Natural killer cell (primary cell): ENCODE data around the gene MARCHF4. TPM values are rescaled to one million over a fixed set of nuclear protein-coding genes. Genes with fewer than 3 reads are reported as not detected.
A peak's percentile ranks its signal among the peaks of the same experiment; 100 is the strongest.

Source experiments
- ATAC-seq, 3 donors: fragments of 150-1000 bp in 2 of 3; fragments of 200-7000 bp in 1 of 3; cut with Tn5 transposase; 1 replicate in 1 of 3; 2 replicates in 2 of 3; pipeline ENCODE4 v1.10.0; 2021; ENCODE audit warnings: mild to moderate bottlenecking in 2 of 3, moderate library complexity in 2 of 3
- DNase-seq, 2 donors: peaks; one replicate each; pipeline versions ENCODE4 v3.0.0 to v3.0.0-alpha.2; 2013 to 2021; ENCODE audit warnings: mixed read lengths in 1 of 2
- H3K27ac ChIP-seq: one replicate; pipeline ENCODE4 v1.5.1; 2013; ENCODE audit warnings: mild to moderate bottlenecking, low read length
- H3K27me3 ChIP-seq: one replicate; pipeline ENCODE4 v1.6.1; 2013; ENCODE audit warnings: low read length; ENCODE audit not compliant: control insufficient read depth, insufficient read depth
- H3K36me3 ChIP-seq: one replicate; pipeline ENCODE4 v1.6.1; 2013; ENCODE audit warnings: low read length; ENCODE audit not compliant: control insufficient read depth, insufficient read depth
- H3K4me1 ChIP-seq: one replicate; pipeline ENCODE4 v1.6.1; 2013; ENCODE audit warnings: low read length; ENCODE audit not compliant: control insufficient read depth, insufficient read depth
- H3K4me3 ChIP-seq: one replicate; pipeline ENCODE4 v1.5.1; 2013; ENCODE audit warnings: low read length
- H3K9me3 ChIP-seq: one replicate; pipeline ENCODE4 v1.6.1; 2013; ENCODE audit warnings: low read length; ENCODE audit not compliant: control insufficient read depth, insufficient read depth
- H3K27ac Mint-ChIP-seq, 2 donors: one replicate each; pipeline ENCODE4 v1.8.0; 2022; ENCODE audit warnings: mild to moderate bottlenecking in 2 of 2, mixed read lengths in 2 of 2, moderate library complexity in 1 of 2
- H3K27me3 Mint-ChIP-seq, 2 donors: one replicate each; pipeline ENCODE4 v1.8.0; 2022; ENCODE audit warnings: low read depth in 2 of 2, mixed read lengths in 2 of 2
- H3K36me3 Mint-ChIP-seq: one replicate; pipeline ENCODE4 v1.8.0; 2022; ENCODE audit warnings: mixed read lengths
- H3K4me1 Mint-ChIP-seq, 2 donors: one replicate each; pipeline ENCODE4 v1.8.0; 2022; ENCODE audit warnings: mixed read lengths in 2 of 2
- H3K4me3 Mint-ChIP-seq: one replicate; pipeline ENCODE4 v1.8.0; 2022; ENCODE audit warnings: mild to moderate bottlenecking, moderate library complexity, mixed read lengths
- H3K9me3 Mint-ChIP-seq, 2 donors: one replicate each; pipeline ENCODE4 v1.8.0; 2022; ENCODE audit warnings: mixed read lengths in 2 of 2
- whole genome bisulfite sequencing: methylation state at CpG from one replicate; pipeline ENCODE4 v1.1.7; 2013; ENCODE audit warnings: missing lambda C conversion rate; ENCODE audit not compliant: insufficient coverage; 5-methylcytosine and 5-hydroxymethylcytosine counted together
- intact Hi-C: fragments of 100-400 bp; cut with micrococcal nuclease; formaldehyde crosslinking; loops from one replicate; pipeline ENCODE4 v1.14.2; 2022
- total RNA-seq, 4 donors: library from RNA; stranded (reverse); fragments of 120-200 nt in 1 of 4; gene quantifications; one replicate each; pipeline versions ENCODE4 v1.2.3 to v1.2.4, GENCODE V29; 2013 to 2022
- TF ChIP-seq, protein P1 (sequence below): fragments of 200-600 bp; IDR thresholded peaks from one replicate; pipeline ENCODE4 v1.8.0; 2022; ENCODE audit warnings: antibody characterized with exemption

MARCHF4 gene
- total RNA-seq, 3 donors from 2014 or later (not counting 1 experiment from before 2014, with no cell fraction given) = not detected

DNA sequence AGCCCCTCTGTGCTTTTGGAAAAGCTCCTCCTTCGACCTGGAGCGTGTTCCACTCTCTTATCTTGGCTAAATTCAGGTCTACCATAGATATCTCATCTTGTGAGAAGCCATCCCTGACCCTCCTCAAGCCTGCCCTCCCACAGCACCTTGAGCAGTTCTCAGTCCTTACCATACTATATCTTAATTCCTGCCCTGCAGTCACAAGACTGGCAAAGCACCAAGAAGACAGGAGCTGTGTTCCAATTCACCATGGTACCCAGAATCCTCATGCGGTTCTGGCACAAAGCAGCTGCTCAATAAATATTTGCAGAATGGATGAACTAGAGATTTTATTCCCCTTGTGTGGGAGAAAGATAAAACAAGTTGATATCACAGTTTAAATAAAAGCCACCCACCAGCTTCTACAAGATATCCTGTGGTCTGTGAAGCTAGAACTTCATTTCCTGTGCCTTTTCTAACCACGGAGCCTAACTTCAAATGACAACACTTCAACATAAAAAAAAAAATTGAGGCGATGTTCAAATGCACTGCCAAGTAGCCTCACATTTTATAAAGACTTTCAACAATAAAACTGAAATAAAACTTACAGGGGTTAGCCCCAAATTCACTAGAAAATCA lies 19.5 kb downstream of the MARCHF4 start:
- ATAC-seq = peak; percentile 18 to 66 (median 65)
- Mint-ChIP-seq H3K27ac (peak overlapping the region; percentile 94 to 95), H3K4me3 (peak overlapping the region; percentile 89), H3K27me3 (no peaks in the 10 kb centered on the region), H3K36me3 (no peaks in the 10 kb centered on the region), H3K4me1 (peaks cover 65 to 66% of the 10 kb centered on the region in 2 donors), H3K9me3 (no peaks in the 10 kb centered on the region)
- intact Hi-C loops = loop anchor here (5.0 kb wide), 2 partner anchors 35 to 50 kb away; no protein-coding TSS in a partner anchor
- no peaks in the 10 kb centered on the region for H3K36me3 ChIP-seq
- H3K9me3 ChIP-seq = no peaks in the 10 kb centered on the region
- TF ChIP-seq, protein P1, sequence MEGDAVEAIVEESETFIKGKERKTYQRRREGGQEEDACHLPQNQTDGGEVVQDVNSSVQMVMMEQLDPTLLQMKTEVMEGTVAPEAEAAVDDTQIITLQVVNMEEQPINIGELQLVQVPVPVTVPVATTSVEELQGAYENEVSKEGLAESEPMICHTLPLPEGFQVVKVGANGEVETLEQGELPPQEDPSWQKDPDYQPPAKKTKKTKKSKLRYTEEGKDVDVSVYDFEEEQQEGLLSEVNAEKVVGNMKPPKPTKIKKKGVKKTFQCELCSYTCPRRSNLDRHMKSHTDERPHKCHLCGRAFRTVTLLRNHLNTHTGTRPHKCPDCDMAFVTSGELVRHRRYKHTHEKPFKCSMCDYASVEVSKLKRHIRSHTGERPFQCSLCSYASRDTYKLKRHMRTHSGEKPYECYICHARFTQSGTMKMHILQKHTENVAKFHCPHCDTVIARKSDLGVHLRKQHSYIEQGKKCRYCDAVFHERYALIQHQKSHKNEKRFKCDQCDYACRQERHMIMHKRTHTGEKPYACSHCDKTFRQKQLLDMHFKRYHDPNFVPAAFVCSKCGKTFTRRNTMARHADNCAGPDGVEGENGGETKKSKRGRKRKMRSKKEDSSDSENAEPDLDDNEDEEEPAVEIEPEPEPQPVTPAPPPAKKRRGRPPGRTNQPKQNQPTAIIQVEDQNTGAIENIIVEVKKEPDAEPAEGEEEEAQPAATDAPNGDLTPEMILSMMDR = no peak
- peak in 1 of 2 donors; percentile 73 for DNase-seq
- peak overlapping the region; percentile 2 for H3K4me3 ChIP-seq
- 15% methylated on average over 5 of the region's 5 CpGs for WGBS
- peak overlapping the region; percentile 63 for H3K27ac ChIP-seq
- H3K4me1 ChIP-seq = peaks cover 58% of the 10 kb centered on the region
- H3K27me3 ChIP-seq = no peaks in the 10 kb centered on the region

DNA sequence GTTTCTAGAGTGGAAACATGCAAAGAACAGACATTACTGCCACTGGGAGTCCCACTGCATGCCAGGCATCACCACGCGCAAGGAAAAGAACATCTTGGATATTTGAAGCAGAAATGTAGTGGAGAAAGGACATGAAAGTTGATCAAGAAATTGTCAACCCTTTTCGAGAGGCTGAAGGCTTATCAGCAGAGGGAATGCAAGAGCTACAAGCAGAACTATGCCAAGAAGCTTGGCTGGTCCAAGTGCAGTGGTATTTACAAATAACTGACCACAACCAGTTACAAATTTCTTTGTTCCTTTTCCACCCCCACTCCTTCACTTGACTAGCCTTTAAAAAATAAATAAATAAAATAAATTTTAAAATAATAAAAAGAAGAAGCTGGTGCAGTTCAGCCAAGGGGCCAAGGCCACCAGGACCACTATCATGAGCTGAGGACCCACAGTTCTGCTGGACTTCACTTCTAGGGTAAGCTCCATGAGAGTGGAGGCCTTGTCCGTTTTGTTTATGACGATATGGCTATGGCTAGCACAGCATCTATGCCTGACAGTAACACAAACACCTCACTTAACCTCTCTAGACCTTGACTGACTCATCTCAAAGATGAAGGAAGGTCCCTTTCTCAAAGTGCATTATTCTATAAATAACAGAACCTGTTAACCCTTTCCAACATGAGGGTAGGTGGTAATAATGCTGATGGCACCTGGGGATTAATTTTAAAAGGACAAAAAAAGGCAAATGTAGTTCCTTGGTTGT lies 20.9 kb downstream of the MARCHF4 start:
- H3K27me3 Mint-ChIP-seq = no peaks in the 10 kb centered on the region
- TF ChIP-seq, protein P1 = no peak
- Histone ChIP-seq H3K4me1 (peaks cover 58% of the 10 kb centered on the region), H3K9me3 (no peaks in the 10 kb centered on the region), H3K4me3 (no peak overlapping the region), H3K36me3 (no peaks in the 10 kb centered on the region), H3K27me3 (no peaks in the 10 kb centered on the region), H3K27ac (peak overlapping the region; percentile 63)
- peak overlapping the region; percentile 80 for H3K4me3 Mint-ChIP-seq
- DNase-seq (no peak), ATAC-seq (no peak)
- intact Hi-C loops = loop anchor here (5.0 kb wide), 2 partner anchors 34 to 51 kb away; no protein-coding TSS in a partner anchor
- H3K4me1 Mint-ChIP-seq = peaks cover 74 to 76% of the 10 kb centered on the region in 2 donors
- H3K9me3 Mint-ChIP-seq = no peaks in the 10 kb centered on the region
- no peaks in the 10 kb centered on the region for H3K36me3 Mint-ChIP-seq
- peak overlapping the region; percentile 94 to 95 for H3K27ac Mint-ChIP-seq
- 91% methylated on average over 5 of the region's 5 CpGs for WGBS

DNA sequence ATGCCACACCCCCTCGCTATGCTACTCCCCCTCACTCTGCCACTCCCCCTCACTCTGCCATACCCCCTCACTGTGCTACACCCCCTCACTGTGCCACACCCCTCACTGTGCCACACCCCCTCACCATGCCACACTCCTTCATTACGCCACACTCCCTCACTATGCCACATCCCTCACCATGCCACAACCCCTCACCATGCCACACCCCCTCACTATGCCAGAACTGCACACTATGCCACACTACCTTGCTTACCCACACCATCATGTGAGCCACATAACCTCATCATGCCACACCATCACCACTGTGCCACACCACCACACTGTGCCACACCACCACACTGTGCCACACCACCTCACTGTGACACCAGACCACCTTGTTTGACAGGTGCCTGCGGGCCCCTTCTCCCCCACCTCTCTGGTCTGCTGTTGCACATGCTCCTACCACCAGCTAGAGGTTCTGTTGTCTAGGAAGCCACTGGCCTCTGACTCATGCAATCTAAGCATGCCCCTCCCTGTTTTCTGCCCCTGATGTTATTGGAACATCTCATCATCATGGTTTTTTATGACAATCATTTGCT lies 22.0 kb downstream of the MARCHF4 start:
- peak overlapping the region; percentile 80 for H3K4me3 Mint-ChIP-seq
- H3K27ac Mint-ChIP-seq = peak overlapping the region; percentile 86 to 95
- WGBS = 46% methylated on average over 3 of the region's 3 CpGs

More for the DNA sequence above, 22.0 kb downstream of the MARCHF4 start:
- peak overlapping the region; percentile 63 for H3K27ac ChIP-seq
- no peaks in the 10 kb centered on the region for H3K9me3 ChIP-seq
- TF ChIP-seq, protein P1 = no peak
- intact Hi-C loops = loop anchor here (1.0 to 5.0 kb wide), 3 partner anchors 33 to 62 kb away; partner anchors contain the start of gene SMARCAL1
- DNase-seq (peak; percentile 47 to 65), ATAC-seq (peak; percentile 75 to 80 (median 76))
- H3K9me3 Mint-ChIP-seq = no peaks in the 10 kb centered on the region
- no peaks in the 10 kb centered on the region for H3K36me3 Mint-ChIP-seq
- no peaks in the 10 kb centered on the region for H3K27me3 ChIP-seq
- no peak overlapping the region for H3K4me3 ChIP-seq
- H3K27me3 Mint-ChIP-seq = no peaks in the 10 kb centered on the region
- H3K36me3 ChIP-seq = no peaks in the 10 kb centered on the region
- peaks cover 74 to 78% of the 10 kb centered on the region in 2 donors for H3K4me1 Mint-ChIP-seq
- peaks cover 58% of the 10 kb centered on the region for H3K4me1 ChIP-seq
